Measurements from ENCODE around the gene RLF. TPM values are rescaled to one million over a fixed set of nuclear protein-coding genes. Genes with fewer than 3 reads are reported as not detected.

The RLF gene
- total RNA-seq (10 to 100 TPM; 27.2 to 28.4 TPM), polyA plus RNA-seq (ENCODE audit: insufficient read depth, low read depth, low replicate concordance) (16.4 TPM)
- long read RNA-seq, donor 1, full-length matches to known transcripts: 9 of 9 reads
- long read RNA-seq, donor 1, partial matches to known transcripts: 0 of 9 reads
- long read RNA-seq, donor 1, other reads (novel, unspliced or antisense): 0 of 9 reads
- long read RNA-seq, donor 2, full-length matches to known transcripts: 8 of 18 reads
- long read RNA-seq, donor 2, partial matches to known transcripts: 10 of 18 reads
- long read RNA-seq, donor 2, other reads (novel, unspliced or antisense): 0 of 18 reads

DNA sequence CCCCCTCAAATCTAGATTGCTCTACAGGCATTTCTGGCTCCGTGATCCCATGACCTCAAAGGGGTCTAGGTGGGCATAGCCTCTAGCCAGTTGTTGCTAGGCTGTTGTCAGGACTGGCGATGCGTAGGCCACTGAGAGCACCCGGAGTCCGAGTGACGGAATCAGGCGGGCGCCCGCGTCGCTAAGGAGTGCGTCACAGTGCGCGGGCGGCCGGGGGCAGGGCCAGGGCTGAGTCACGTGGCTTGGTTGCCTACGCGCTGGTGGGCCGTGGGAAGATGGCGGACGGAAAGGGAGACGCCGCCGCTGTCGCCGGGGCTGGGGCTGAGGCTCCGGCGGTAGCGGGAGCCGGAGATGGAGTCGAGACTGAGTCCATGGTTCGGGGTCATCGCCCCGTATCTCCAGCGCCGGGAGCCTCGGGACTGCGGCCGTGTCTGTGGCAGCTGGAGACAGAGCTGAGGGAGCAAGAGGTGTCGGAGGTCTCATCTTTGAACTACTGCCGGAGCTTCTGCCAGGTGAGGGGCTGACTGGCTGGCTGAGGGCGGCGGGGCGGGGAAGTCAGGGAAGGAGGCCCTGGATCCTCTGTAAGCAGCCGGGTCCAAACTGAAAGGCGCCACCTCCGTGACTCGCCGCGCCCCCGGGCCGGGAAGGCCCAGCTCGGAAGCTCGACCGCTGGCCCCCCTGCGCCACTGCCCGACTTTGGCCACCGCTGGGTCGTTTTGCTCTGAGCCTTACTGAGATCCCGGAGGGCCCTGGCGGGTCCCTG lies at the start of gene RLF:
Gene RLF, plus strand, starts transcription at position 263 of the 763 bp plus-strand sequence. Its CDS starts 13 bp downstream, at position 276.
- Histone ChIP-seq H3K27ac (peak within 1 kb of the TSS; percentile 94 to 97), H3K36me3 (ENCODE audit: low read depth, missing control alignments) (no peaks in the 10 kb centered on the region), H3K4me1 (peaks cover 23% of the 10 kb centered on the region), H3K27me3 (no peaks in the 10 kb centered on the region), H3K9me3 (no peaks in the 10 kb centered on the region), H3K4me3 (peak within 1 kb of the TSS; percentile 94 to 100)
- peak; percentile 96 for DNase-seq
- intact Hi-C loops (cut with DNase I; ENCODE audit: low total_unique reads): no loop called here
- WGBS, 2 donors: 1 to 2% methylated on average over 14 to 61 of the region's 62 CpGs
- TF ChIP-seq, protein P1, sequence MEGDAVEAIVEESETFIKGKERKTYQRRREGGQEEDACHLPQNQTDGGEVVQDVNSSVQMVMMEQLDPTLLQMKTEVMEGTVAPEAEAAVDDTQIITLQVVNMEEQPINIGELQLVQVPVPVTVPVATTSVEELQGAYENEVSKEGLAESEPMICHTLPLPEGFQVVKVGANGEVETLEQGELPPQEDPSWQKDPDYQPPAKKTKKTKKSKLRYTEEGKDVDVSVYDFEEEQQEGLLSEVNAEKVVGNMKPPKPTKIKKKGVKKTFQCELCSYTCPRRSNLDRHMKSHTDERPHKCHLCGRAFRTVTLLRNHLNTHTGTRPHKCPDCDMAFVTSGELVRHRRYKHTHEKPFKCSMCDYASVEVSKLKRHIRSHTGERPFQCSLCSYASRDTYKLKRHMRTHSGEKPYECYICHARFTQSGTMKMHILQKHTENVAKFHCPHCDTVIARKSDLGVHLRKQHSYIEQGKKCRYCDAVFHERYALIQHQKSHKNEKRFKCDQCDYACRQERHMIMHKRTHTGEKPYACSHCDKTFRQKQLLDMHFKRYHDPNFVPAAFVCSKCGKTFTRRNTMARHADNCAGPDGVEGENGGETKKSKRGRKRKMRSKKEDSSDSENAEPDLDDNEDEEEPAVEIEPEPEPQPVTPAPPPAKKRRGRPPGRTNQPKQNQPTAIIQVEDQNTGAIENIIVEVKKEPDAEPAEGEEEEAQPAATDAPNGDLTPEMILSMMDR (IDR thresholded peaks at IDR 0.05): peak in 2 of 3 experiments; percentile 16 to 22
- peak; percentile 77 for TF ChIP-seq POLR2A (IDR thresholded peaks at IDR 0.05)

DNA sequence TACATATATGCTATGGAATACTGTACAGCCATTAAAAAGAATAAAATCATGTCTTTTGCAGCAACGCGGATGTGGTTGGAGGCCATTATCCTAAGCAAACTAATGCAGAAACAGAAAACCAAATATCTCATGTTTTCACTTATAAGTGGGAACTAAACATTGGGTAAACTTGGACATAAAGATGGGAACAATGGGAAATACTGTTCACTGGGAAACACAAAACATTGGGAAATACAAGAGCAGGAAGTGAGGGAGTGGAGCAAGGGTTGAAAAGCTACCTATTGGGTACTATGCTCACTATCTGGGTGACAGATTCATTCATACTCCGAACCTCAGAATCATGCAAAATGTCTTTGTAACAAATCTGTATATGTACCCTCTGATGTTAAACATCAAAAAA lies 46.8 kb upstream of the RLF start:
- no peak for TF ChIP-seq POLR2A (IDR thresholded peaks at IDR 0.05)
- TF ChIP-seq, protein P1 (IDR thresholded peaks at IDR 0.05): no peak
- Histone ChIP-seq H3K9me3 (no peaks in the 10 kb centered on the region), H3K27me3 (no peaks in the 10 kb centered on the region), H3K27ac (no peak overlapping the region), H3K36me3 (ENCODE audit: low read depth, missing control alignments) (no peaks in the 10 kb centered on the region), H3K4me3 (no peak overlapping the region), H3K4me1 (no peaks in the 10 kb centered on the region)
- intact Hi-C loops (cut with DNase I; ENCODE audit: low total_unique reads): no loop called here
- no peak for DNase-seq
- WGBS, 2 donors: 85 to 87% methylated on average over 3 of the region's 3 CpGs

GRCh38 chr1:40120128-40120527 lies 41.1 kb upstream of the RLF start:
- H3K27ac ChIP-seq: no peak overlapping the region
- intact Hi-C loops (cut with DNase I; ENCODE audit: low total_unique reads): no loop called here
- WGBS, 2 donors: 82 to 85% methylated on average over 7 of the region's 7 CpGs
- DNase-seq: no peak
- TF ChIP-seq, protein P1 (IDR thresholded peaks at IDR 0.05): no peak
- no peak for TF ChIP-seq POLR2A (IDR thresholded peaks at IDR 0.05)
- H3K9me3 ChIP-seq: no peaks in the 10 kb centered on the region
- H3K27me3 ChIP-seq: no peaks in the 10 kb centered on the region
- H3K36me3 ChIP-seq (ENCODE audit: low read depth, missing control alignments): no peaks in the 10 kb centered on the region
- H3K4me1 ChIP-seq: no peaks in the 10 kb centered on the region
- H3K4me3 ChIP-seq: no peak overlapping the region

GRCh38 chr1:40122855-40123254 lies 38.3 kb upstream of the RLF start:
- no peak overlapping the region for H3K4me3 ChIP-seq
- no peaks in the 10 kb centered on the region for H3K27me3 ChIP-seq
- H3K27ac ChIP-seq: no peak overlapping the region
- no peak for TF ChIP-seq POLR2A (IDR thresholded peaks at IDR 0.05)
- TF ChIP-seq, protein P1 (IDR thresholded peaks at IDR 0.05): no peak
- H3K9me3 ChIP-seq: no peaks in the 10 kb centered on the region
- no peak for DNase-seq
- H3K36me3 ChIP-seq (ENCODE audit: low read depth, missing control alignments): no peaks in the 10 kb centered on the region
- intact Hi-C loops (cut with DNase I; ENCODE audit: low total_unique reads): no loop called here
- no peaks in the 10 kb centered on the region for H3K4me1 ChIP-seq

Measured in testis (tissue), 5 donors.